AML-193 (cell line): Measurements from ENCODE around the gene C18orf32.
"Not testable (repeated sequence)": the region's sequence is repeated elsewhere in the genome, so short reads cannot be mapped to it uniquely, and the experiment has no call there.

Experiments
- DNase-seq, 2 experiments: peaks; one replicate each; lab custom pipeline; 2025; lab: John Stamatoyannopoulos, UW

Gene C18orf32

GRCh38 chr18:49467599-49467998 is 19.4 kb downstream of the C18orf32 start:
- DNase-seq, result no peak

- no peak for DNase-seq
These were observed 19.9 kb downstream of the C18orf32 start for GRCh38 chr18:49467019-49467563.

GRCh38 chr18:49464718-49465598 is 22.1 kb downstream of the C18orf32 start:
- peak; percentile 18 to 27 for DNase-seq

GRCh38 chr18:49461602-49461977 is 25.4 kb downstream of the C18orf32 start:
- DNase-seq, result no peak

GRCh38 chr18:49460976-49461601 is 25.9 kb downstream of the C18orf32 start:
- no peak for DNase-seq

- DNase-seq, result no peak
These were observed 27.4 kb downstream of the C18orf32 start for GRCh38 chr18:49459404-49460171.

- no peak for DNase-seq
These were observed 29.4 kb downstream of the C18orf32 start for GRCh38 chr18:49457616-49458015.

GRCh38 chr18:49456794-49457193 is 30.2 kb downstream of the C18orf32 start:
- no peak for DNase-seq

- DNase-seq, result not testable (repeated sequence)
These were observed 34.5 kb downstream of the C18orf32 start for GRCh38 chr18:49452534-49452933.

- DNase-seq, result peak; percentile 44 to 54
These were observed 39.0 kb downstream of the C18orf32 start for GRCh38 chr18:49447810-49448745.

GRCh38 chr18:49446481-49446880 is 40.6 kb downstream of the C18orf32 start:
- DNase-seq, result no peak

- no peak for DNase-seq
These were observed 42.5 kb downstream of the C18orf32 start for GRCh38 chr18:49444581-49444980.

- DNase-seq, result no peak
These were observed 43.2 kb downstream of the C18orf32 start for GRCh38 chr18:49443837-49444236.

GRCh38 chr18:49441338-49441938 is 45.6 kb downstream of the C18orf32 start:
- no peak for DNase-seq

- no peak for DNase-seq
These were observed 51.9 kb downstream of the C18orf32 start for GRCh38 chr18:49435170-49435569.

- no peak for DNase-seq
These were observed 54.4 kb downstream of the C18orf32 start for GRCh38 chr18:49432602-49433001.

- DNase-seq, result no peak
These were observed 55.7 kb downstream of the C18orf32 start for GRCh38 chr18:49431165-49431962.
